NCI-H774 (cell line): Measurements from ENCODE around the gene ZNF148.
A peak's percentile ranks its signal among the peaks of the same experiment; 100 is the strongest.
"Not testable (repeated sequence)": the region's sequence is repeated elsewhere in the genome, so short reads cannot be mapped to it uniquely, and the experiment has no call there.

Experiments
- DNase-seq: peaks from one replicate; lab custom pipeline; 2025; lab: John Stamatoyannopoulos, UW

Gene ZNF148

DNA sequence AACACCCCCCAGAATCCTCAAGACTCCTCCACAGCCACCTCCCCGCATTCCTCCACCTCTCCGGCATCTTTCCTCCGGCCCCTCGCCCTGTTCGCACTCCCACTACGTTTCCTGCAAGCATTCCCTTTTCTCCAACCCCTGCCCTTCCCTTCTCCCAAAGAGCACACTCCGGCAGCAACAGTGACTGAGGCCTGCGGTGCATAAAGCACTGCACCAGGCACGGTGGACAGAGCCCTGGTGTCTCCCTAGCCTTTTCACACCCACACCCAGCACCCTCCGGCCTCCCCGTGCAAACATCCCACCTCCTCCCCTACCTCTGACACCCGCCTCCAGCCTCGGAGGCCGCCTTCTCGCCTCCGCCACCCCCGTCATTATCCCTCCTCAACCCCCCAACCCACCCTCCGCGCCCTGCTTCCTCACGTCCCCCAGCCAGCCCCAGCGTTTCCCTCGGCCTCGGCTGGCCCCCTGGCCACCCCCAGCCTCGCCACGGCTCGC is 577 bp downstream of the ZNF148 start:
- peak; percentile 9 for DNase-seq

DNA sequence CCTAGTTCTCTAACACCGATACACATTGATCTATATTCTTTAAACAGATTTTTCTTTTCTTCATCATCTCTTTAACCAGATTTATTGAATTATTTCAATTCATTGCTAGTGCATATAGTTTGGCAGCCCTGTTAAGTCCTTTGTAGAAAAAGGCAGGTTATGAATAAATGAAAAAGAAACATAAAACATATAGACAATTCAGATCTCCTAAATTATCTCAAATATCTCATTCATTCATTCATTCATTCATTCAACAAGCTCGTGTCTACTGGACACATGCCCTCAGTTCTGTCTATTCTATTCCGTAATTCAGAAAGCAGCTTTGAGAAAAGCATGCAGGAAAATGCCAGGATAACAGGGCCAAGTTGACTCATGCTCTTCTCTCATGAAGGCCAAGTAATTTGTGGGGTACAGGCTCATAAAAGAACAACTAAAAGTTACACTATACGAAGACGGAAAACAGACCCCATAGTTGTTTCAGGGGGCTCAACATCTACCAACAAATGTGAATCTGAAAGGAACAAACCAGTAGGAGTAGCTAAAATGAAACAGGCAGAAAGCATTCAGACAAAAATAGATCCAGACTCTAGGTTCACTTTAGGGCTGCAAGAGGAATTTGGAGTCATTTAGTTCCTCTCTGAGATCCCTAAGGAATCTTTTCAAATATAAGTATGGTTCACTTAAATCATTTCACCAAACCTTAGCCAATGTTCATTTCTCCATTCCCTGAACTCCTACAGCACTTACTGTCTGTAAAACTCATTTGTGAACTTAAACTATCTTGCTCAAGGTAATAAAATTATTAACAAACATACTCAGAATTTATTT is 7.5 kb downstream of the ZNF148 start:
- DNase-seq = no peak

DNA sequence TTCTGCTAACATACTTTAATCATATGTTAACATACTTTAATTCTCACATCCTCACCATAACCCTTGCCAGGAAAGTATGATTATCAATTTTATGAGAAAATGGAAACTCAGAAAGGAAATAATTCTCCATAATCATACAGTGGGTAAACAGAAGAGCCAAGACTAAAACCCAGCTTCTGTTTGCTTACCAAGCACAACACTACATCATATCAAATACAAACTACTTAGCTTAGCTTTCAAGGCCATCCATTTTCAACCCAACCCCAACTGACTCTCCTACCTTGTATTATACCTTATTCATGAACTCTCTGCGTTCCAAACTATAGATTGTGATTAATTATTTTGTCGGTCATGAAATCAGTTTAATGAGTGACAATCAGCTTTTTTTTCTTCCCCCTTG is 9.0 kb downstream of the ZNF148 start:
- DNase-seq = no peak

DNA sequence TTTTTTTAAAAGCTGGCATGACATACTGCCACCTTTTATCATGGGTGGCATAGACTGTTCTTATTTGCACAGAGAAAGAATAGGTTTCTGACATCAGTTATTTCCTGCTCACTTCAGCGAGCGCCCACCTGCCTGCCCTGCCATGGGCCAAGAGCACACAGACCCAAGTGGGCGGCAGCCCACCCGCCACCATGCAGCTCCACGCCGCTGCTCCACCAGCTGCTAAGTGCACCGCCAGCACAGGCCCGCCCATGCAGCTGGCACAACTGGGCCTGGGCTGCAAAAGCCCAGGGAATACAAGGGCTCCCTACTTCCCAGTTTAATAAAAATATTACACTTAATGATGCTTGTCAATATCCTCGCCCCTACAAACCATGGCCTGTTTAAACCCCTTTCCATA is 15.4 kb downstream of the ZNF148 start:
- DNase-seq = no peak

DNA sequence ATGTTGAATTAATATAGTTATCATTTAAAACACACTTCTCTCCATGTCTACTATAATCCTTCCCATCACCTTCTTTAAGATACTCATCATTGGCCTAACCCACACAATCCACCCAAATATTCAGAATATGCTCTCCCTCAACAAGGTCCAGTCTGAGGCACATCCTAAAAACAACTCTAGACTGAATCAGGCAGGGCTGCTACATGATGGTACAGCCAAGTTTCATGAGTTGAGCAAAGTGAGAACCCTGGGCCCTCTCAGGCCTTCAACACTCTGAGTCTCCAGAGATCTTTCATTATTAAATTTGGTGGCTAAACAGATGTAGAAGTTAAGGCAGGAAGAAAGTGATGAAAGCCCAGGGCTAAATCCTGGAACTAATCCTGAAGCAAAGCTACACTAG is 16.2 kb downstream of the ZNF148 start:
- DNase-seq = no peak

DNA sequence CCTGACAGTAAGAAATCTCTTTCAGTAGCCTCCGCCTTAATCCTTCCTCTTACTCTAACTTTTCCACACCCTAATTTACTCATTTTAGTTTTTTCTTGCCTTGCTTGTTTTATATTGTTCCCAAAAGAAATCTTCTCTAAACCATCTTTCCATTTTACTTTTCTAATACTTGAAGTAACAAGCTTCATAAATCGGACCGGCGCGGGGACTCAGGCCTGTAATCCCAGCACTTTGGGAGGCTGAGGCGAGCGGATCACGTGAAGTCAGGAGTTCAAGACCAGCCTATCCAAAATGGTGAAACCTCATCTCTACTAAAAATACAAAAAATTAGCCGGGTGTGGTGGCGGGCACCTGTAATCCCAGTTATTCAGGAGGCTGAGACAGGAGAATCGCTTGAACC is 17.3 kb downstream of the ZNF148 start:
- no peak for DNase-seq

DNA sequence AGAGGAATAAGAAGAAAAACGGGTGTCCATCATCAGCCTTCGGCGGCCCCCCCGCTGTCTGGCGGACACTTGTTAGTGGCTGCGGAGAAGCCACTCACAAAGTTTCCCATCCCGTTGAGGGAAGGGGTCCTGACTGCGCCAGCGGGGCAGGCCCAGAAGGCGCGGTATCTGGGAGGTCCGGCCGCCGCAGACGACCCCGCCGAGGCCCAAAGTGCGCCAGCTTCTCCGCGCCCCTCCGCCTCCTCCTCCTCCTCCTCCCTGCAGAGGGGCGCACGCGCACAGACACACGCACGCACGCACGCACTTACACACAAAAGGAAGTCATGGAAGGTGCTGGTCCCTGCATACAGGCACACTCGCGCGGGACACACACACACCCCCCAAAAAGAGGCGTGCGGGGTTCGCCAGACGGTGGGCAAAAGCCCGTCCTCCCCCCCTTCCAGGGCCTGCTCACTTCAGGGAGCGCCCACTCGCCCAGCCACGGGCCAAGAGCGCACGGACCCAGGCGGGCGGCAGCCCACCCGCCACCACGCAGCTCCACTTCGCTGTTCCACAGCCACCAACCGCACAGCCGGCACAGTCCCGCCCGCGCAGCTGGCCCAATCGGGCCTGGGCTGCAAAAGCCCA is 18.0 kb downstream of the ZNF148 start:
- DNase-seq = no peak

DNA sequence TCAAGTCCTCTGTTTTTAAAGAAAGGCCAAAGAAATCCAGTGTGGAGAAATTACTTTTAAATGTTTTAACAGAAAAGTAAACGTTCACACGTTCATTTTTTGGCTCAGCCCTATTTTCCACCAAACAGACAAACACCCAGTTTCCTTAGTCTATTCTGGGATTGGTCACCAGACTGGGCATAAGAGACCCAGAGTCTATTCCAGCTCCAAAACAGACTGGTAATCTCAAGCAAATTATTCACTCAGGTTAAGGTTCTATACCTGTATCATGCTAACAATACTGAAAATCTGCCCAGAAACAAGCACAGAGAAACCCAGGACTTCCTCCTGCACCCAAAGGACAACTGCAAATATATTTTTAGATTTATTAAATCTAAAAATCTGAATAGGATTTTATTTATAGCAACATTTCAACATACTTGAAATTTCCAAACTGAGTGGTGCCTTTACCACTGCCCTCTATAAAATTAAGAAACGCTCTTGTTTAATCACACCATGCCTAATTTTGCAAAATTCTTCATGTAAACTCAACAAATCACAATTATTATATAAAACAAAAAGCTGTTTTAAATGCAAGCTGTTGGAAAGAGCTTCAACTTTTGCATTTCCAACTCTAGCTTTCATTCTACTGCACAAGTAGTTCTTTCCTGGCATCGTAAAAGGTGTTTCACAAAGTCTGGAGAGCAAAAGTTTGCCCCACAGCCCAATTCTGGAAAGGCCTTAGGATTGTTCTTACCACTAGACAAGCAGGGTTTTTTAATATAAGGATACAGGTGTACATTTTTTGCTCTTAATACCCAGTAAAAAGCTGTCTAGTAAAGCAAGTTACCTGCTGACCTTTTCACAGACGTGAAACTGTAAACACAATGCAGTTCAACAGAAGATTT is 18.7 kb downstream of the ZNF148 start:
- DNase-seq = no peak

DNA sequence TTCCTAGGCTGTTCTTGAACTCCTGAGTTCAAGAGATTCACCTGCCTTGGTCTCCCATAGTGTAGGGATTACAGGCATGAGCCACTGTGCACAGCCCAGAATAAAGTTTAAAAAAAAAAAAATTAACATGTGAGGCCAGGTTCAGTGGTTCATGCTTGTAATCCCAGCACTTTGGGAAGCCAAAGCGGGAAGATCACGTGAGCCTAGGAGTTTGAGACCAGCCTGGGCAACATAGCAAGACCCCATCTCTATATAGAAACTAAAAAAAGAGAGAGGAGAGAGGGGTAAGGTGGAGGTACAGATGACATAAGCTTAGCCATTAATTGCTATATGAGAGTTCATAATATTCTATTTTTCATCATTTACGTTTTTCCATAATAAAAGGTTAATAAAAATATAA is 21.5 kb downstream of the ZNF148 start:
- no peak for DNase-seq

DNA sequence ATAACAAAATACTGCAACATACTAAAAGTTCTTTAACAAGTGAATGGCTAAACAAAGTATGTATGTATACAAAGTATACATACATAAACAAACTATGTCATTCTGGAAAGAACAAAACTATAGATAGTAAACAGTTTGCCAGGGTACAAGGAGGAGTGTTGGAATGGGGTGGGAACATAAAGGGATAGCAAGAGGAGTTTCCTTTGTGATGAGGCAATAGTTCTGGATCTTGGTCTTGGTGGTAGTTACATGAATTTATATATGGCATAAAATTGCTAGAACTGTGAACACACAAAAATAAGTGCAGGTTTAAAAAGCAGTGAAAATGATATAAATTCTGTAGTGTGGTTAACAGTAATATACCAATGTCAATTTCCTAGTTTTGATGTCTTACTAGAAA is 22.0 kb downstream of the ZNF148 start:
- no peak for DNase-seq

DNA sequence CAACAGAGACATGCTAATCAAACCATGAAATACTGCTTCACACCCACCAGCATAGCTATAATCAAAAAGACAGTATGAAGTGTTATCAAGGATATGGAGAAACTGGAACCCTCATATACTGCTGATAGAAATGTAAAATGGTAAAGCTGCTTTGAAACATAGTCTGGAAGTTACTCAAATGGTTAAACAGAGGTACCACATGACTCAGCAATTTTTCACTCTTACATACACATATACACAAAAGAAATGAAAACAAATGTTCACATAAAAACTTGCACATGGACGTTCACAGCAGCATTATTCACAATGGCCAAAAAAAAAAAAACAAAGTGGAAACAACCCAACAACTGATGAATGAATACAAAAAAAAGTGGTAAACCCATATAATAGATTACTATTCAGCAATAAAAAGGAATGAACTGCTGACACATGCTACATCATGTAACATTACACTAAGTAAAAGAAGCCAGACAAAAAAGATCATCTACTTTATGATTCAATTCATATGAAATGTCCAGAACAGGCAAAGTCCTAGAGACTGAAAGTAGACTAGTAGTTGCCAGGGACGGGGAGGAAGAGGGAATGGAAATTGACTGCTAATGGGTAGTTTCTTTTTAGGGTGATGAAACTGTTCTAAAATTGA is 23.2 kb downstream of the ZNF148 start:
- no peak for DNase-seq

DNA sequence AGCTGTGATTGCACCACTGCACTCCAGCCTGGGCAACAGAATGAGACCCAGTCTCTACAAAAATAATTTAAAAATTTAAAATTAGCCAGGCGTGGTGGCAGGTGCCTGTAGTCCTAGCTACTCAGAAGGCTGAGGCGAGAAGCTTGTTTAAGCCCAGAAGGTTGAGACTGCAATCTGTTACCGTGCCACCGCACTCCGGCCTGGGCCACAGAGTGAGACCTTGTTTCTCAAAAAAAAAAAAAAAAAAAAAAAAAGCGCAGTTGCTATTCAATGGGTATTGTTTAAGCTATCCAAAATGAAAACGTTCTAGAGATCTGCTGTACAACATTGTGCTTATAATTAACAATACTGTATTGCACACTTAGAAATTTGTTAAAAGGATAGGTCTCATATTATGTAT is 24.0 kb downstream of the ZNF148 start:
- no peak for DNase-seq

DNA sequence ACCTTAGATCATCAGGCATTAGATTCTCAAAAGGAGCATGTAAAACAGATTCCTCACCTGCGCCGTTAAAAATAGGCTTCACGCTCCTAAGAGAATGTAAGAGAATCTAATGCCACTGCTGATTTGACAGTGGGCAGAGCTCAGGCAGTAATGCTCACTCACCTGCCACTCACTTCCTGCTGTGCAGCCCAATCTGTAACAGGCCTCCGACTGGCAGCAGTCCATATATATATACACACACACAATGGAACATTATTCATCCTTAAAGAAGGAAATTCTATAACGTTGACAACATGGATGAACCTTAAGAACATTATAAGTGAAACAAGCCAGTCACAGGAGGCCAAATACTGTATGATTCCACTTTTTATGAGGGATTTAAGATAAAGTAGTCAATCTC is 24.5 kb downstream of the ZNF148 start:
- DNase-seq = no peak

DNA sequence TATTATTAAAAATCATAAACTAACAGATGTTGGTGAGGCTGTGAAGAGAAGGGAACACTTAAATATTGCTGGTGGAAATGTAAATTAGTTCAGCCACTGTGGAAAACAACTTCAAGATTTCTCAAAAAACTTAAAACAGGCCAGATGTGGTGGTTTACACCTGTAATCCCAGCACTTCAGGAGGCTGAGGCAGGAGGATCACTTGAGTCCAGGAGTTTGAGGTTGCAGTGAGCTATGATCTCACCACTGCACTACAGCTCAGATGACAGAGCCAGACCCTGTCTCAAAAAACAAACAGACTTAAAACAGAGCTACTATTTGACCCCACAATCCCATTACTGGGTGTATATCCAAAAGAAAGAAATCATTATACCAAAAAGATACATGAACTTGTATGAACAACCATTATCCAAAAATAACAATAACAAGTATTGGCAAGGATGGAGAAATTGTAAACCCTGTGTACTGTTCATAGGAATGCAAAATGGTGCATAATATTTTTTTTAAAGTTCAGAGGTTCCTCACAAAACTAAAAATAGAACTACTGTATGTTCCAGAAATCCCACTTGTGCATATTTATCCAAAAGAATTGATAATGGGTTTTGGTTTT is 25.5 kb downstream of the ZNF148 start:
- no peak for DNase-seq

DNA sequence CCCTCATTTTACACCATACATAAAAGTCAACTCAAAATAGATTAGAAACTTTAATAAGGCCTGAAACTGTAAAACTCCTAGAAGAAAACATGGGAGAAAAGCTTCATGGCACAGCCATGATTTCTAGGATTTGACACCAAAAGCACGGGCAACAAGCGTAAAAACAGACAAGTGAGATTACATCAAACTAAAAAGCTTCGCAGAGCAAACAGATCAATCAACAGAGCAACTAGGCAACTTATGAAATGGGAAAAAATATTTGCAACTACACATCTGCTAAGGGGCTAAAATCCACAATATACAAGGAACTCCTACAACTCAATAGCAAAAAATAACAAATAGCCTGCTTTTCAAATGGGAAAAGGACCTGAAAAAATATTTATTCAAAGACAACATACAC is 26.1 kb downstream of the ZNF148 start:
- DNase-seq = no peak

DNA sequence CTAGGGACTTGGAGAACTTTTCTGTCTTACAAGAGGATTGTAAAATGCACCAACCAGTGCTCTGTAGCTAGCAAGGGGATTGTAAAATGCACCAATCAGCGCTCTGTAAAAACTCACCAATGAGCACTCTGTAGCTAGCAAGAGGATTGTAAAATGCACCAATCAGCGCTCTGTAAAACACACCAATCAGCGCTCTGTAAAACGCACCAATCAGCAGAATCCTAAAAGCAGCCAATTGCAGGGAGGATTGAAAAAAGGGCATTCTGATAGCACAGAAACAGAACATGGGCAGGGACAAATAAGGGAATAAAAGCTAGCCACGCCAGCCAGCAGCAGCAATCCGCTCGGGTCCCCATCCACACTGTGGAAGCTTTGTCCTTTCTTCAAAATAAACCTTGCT is 31.8 kb downstream of the ZNF148 start:
- DNase-seq = not testable (repeated sequence)

DNA sequence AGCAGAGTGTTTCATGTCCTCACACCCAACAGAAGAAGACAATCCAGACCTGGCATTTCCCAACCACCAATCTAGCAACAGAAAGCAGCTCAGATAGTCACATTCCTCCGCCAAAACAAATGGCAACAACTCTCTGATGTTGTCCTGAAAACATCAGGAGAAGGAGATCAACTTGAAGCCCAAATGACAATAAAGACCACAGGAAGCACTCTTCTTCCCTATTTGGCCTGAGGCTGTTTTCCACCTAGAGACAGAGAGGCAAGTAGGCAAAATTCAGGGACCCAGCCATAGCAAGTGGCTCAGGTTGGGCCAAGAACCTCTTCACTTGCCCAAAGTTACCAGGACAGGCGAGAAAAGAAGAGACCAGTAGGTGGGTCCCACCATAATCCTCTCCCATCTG is 35.0 kb downstream of the ZNF148 start:
- no peak for DNase-seq

DNA sequence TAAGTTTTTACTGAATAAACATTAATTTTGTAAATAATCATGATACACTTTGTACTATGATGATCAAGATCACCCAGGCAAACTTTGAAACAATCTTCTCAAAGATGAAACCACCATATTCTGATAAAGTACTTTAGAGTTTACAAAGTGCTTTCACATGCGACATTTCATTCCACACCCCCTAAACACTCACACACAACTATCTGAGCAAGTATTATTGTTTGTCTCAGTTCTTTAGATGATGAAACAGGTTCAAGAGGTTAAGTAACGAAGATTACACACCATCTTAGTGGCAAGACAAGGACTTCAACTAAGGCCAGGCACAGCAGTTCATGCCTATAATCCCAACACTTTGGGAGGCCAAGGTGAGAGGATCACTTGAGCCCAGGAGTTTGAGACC is 37.6 kb downstream of the ZNF148 start:
- DNase-seq = no peak

DNA sequence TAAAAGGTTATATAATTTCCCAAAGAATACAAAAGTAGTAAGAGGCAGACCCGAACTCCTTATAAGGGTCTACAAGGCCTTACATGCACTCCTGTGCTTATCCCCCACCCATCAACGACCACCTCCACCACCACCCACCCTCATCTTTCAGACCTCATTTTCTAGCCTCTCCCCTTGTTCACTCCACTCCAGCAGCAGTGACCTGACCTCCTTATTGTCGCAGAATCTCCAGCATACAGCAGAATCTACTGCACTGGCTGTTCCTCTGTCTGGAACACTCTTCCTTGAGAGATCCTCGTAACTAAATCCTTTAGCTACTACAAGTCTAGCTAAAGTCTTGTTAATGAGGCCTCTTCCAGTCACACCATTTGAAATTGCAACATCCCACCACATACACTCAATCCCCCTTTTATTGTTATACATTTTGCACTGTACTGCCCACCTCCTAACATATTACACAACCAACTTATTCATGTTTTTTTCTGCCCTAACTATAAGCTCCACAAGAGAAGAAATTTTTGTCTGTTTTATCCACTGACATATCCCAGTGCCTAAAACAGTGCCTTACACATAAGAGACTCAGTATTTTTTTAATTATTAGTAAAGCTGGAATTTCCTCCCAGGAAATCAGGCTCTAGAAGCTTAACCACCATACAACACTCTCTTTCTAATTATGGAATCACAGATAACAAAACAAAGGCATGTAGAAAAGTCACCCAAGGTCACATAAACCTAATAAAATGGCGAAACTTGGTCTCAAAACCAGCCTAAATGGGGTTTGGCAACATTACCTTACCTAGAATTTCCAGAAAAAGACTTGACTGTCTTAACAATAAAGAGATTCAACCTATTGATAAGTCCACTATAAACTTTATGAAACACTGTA is 40.2 kb downstream of the ZNF148 start:
- no peak for DNase-seq

DNA sequence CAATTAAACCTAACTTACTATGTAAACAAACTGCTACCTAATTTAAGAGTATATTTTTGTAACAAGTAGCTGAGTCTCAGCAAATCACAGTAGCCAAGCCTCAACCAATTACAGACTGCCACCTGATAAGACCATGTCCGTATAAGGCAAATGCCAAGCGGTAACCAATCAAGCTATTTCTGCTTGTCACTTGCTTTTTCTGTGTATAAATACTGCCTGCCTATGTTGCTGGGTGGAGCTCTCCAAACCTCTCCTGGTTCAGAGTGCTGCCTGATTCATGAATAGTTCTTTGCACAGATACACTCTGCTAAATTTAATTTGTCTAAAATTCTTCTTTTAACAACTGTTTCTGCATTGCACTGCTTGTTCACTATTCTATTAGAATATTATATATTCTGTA is 42.6 kb downstream of the ZNF148 start:
- no peak for DNase-seq

DNA sequence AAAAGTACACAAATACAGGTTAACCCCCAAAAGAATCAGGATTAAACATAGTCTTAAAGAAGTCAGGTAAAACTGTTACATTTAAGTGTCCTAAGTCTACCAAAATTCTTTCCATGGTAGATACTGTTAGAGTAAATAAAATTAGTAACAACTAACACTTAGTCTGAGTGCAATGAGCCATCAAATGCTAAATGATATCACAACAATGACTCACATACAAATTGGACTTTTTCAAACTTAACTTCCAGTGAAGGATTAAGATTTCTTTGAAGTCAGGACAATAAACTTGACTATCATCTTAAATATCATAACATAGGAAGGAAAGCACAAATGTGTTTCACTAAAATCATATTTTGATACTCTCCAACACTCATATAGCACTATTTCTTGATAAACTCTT is 43.9 kb downstream of the ZNF148 start:
- DNase-seq = no peak
